Measurements from ENCODE around the gene PAM. TPM values are rescaled to one million over a fixed set of nuclear protein-coding genes. Genes with fewer than 3 reads are reported as not detected.

PAM gene
- total RNA-seq, 1 donor from 2014 or later, result 136 TPM

DNA sequence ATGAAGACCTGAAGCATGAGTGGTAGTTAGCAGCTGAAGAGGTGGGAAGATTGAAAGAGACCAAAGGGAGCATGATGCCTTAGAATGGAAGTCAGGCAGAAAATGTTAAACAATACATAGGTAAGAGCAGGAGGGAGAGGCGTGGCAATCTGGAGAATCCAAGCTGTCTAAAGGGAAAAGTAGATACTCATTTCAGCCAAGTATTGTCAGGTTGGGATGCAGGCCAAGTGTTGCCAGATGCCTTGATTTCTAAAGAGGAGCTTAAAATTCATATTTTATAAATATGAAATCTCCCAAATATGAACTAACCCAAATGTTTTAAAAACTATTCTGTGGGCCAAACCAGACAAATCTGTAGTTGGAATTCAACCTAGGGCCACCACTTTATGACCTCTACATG lies 4.2 kb downstream of the PAM start:
- Histone ChIP-seq H3K36me3 (no peaks in the 10 kb centered on the region), H3K9me3 (no peaks in the 10 kb centered on the region), H3K27me3 (no peaks in the 10 kb centered on the region), H3K4me1 (peaks cover 56% of the 10 kb centered on the region), H3K27ac (no peak overlapping the region), H3K4me3 (no peak overlapping the region)
- no peak for DNase-seq (ENCODE audit: extremely low spot score in 2 of 2)
- intact Hi-C loops (cut with DNase I), result no loop called here
- TF ChIP-seq, protein P1, sequence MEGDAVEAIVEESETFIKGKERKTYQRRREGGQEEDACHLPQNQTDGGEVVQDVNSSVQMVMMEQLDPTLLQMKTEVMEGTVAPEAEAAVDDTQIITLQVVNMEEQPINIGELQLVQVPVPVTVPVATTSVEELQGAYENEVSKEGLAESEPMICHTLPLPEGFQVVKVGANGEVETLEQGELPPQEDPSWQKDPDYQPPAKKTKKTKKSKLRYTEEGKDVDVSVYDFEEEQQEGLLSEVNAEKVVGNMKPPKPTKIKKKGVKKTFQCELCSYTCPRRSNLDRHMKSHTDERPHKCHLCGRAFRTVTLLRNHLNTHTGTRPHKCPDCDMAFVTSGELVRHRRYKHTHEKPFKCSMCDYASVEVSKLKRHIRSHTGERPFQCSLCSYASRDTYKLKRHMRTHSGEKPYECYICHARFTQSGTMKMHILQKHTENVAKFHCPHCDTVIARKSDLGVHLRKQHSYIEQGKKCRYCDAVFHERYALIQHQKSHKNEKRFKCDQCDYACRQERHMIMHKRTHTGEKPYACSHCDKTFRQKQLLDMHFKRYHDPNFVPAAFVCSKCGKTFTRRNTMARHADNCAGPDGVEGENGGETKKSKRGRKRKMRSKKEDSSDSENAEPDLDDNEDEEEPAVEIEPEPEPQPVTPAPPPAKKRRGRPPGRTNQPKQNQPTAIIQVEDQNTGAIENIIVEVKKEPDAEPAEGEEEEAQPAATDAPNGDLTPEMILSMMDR (IDR thresholded peaks at IDR 0.05), result no peak
- TF ChIP-seq POLR2AphosphoS5 (IDR thresholded peaks at IDR 0.05; ENCODE audit: insufficient read depth in 1 of 2, low read depth in 1 of 2), result no peak
- TF ChIP-seq POLR2A (IDR thresholded peaks at IDR 0.05), result no peak

GRCh38 chr5:102759700-102760099 lies 4.6 kb downstream of the PAM start:
- Histone ChIP-seq H3K4me3 (no peak overlapping the region), H3K9me3 (no peaks in the 10 kb centered on the region), H3K27me3 (no peaks in the 10 kb centered on the region), H3K4me1 (peaks cover 56% of the 10 kb centered on the region), H3K36me3 (no peaks in the 10 kb centered on the region), H3K27ac (no peak overlapping the region)
- TF ChIP-seq POLR2A (IDR thresholded peaks at IDR 0.05) (no peak), POLR2AphosphoS5 (IDR thresholded peaks at IDR 0.05; ENCODE audit: insufficient read depth in 1 of 2, low read depth in 1 of 2) (no peak)
- TF ChIP-seq, protein P1 (IDR thresholded peaks at IDR 0.05), result no peak
- no peak for DNase-seq (ENCODE audit: extremely low spot score in 2 of 2)
- intact Hi-C loops (cut with DNase I), result no loop called here

GRCh38 chr5:102760815-102761214 lies 5.7 kb downstream of the PAM start:
- Histone ChIP-seq H3K4me1 (peaks cover 55% of the 10 kb centered on the region), H3K9me3 (no peaks in the 10 kb centered on the region), H3K27ac (no peak overlapping the region), H3K4me3 (no peak overlapping the region), H3K36me3 (no peaks in the 10 kb centered on the region), H3K27me3 (no peaks in the 10 kb centered on the region)
- DNase-seq (ENCODE audit: extremely low spot score in 2 of 2), result no peak
- TF ChIP-seq POLR2AphosphoS5 (IDR thresholded peaks at IDR 0.05; ENCODE audit: insufficient read depth in 1 of 2, low read depth in 1 of 2) (no peak), POLR2A (IDR thresholded peaks at IDR 0.05) (no peak)
- TF ChIP-seq, protein P1 (IDR thresholded peaks at IDR 0.05), result no peak
- intact Hi-C loops (cut with DNase I), result no loop called here

DNA sequence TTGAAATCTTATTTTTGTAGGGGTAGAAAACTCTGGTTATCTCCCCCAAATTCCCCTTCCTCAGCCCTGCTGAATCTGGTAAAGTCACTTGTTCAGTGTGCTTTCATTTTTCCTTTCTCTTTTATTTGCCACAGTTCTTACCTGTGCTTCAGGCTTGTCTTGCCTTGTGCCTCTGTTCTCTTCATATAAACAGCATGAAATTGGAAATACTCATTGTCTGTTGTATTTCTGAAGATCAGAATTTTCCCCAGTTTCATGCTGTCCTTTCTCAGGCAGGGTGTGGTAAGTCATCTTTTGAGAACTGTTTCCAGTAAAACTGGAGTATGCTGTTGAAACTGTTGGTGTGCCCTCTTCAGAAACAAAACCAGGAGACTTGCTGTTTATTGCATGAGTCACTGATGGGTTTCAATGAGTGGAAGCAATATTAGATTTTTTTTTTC lies 7.0 kb downstream of the PAM start:
- intact Hi-C loops (cut with DNase I), result no loop called here
- no peaks in the 10 kb centered on the region for H3K36me3 ChIP-seq
- no peak for TF ChIP-seq POLR2AphosphoS5 (IDR thresholded peaks at IDR 0.05; ENCODE audit: insufficient read depth in 1 of 2, low read depth in 1 of 2)
- TF ChIP-seq, protein P1 (IDR thresholded peaks at IDR 0.05), result no peak
- TF ChIP-seq POLR2A (IDR thresholded peaks at IDR 0.05), result no peak
- no peaks in the 10 kb centered on the region for H3K9me3 ChIP-seq
- peak overlapping the region; percentile 13 for H3K27ac ChIP-seq
- no peak for DNase-seq (ENCODE audit: extremely low spot score in 2 of 2)
- H3K27me3 ChIP-seq, result no peaks in the 10 kb centered on the region
- H3K4me1 ChIP-seq, result peaks cover 48% of the 10 kb centered on the region
- H3K4me3 ChIP-seq, result no peak overlapping the region

DNA sequence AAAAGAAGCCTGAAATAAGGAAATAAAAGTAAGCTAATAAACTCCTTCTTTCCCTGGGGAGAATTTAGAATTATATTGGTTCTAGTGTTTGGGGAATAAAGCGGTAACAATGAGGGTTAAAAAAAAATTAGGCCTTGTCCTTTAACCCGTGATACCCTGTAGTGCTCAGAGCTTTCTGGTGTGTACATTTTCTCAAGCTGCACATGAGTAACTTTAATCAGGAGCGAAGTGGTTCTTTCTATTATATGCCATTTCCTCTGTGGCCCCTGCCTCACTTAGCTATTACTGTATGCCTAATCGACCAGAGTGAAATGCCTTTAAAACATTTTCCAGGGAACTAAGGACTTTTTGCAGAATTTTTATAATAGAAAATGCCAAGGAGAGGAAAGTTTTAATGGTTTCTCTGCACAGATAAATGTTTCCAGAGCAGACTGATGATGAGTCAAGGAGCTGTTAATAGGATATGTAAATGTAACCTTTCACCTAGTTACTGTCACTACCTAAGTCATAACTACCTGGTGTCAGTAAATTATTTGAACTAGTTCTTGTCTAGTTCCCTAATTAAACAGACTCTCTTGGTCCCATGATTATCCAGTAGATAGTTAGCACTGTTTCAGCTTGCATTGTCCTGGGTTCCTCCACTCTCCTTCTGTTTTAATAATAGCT lies 7.6 kb downstream of the PAM start:
- no peaks in the 10 kb centered on the region for H3K36me3 ChIP-seq

More for the DNA sequence above, 7.6 kb downstream of the PAM start:
- DNase-seq (ENCODE audit: extremely low spot score in 2 of 2), result no peak
- Histone ChIP-seq H3K9me3 (no peaks in the 10 kb centered on the region), H3K4me3 (no peak overlapping the region), H3K27me3 (no peaks in the 10 kb centered on the region), H3K4me1 (peaks cover 48% of the 10 kb centered on the region), H3K27ac (peak overlapping the region; percentile 13)
- intact Hi-C loops (cut with DNase I), result no loop called here
- TF ChIP-seq POLR2A (IDR thresholded peaks at IDR 0.05), result no peak
- TF ChIP-seq, protein P1 (IDR thresholded peaks at IDR 0.05), result no peak
